ENCODE results near the gene RNF212B. TPM values are rescaled to one million over a fixed set of nuclear protein-coding genes. Genes with fewer than 3 reads are reported as not detected.

Gene RNF212B
- total RNA-seq, 4 donors from 2014 or later = not detected

GRCh38 chr14:23281247-23281646 lies 43.5 kb downstream of the RNF212B start:
- H3K4me1 ChIP-seq = peaks cover 0 to 30% (median 3%) of the 10 kb centered on the region in 3 donors
- no peak for ATAC-seq
- H3K9me3 ChIP-seq = no peaks in the 10 kb centered on the region
- no peak for TF ChIP-seq POLR2A (IDR thresholded peaks at IDR 0.05)
- no peak for TF ChIP-seq CTCF (IDR thresholded peaks at IDR 0.05)
- no peak for TF ChIP-seq POLR2AphosphoS5 (IDR thresholded peaks at IDR 0.05)
- TF ChIP-seq EP300 (IDR thresholded peaks at IDR 0.05) = no peak
- H3K27me3 ChIP-seq = no peaks in the 10 kb centered on the region
- H3K4me3 ChIP-seq = no peak overlapping the region
- 84 to 85% methylated on average over 3 to 6 of the region's 6 CpGs for WGBS, 2 donors (ENCODE audit: low coverage in 1 of 2)
- no peak overlapping the region for H3K27ac ChIP-seq
- H3K36me3 ChIP-seq = peaks cover 0 to 8% of the 10 kb centered on the region in 2 donors

GRCh38 chr14:23284654-23285529 lies 47.2 kb downstream of the RNF212B start:
- peaks cover 4 to 42% (median 11%) of the 10 kb centered on the region in 3 donors for H3K4me1 ChIP-seq
- H3K36me3 ChIP-seq = no peaks in the 10 kb centered on the region
- H3K27ac ChIP-seq = peak overlapping the region; percentile 83 to 99 (median 98)
- H3K27me3 ChIP-seq = no peaks in the 10 kb centered on the region
- WGBS, 2 donors (ENCODE audit: low coverage in 1 of 2) = 41 to 69% methylated on average over 3 to 5 of the region's 9 CpGs
- peak overlapping the region; percentile 68 to 83 for H3K4me3 ChIP-seq
- TF ChIP-seq POLR2AphosphoS5 (IDR thresholded peaks at IDR 0.05) (no peak), POLR2A (IDR thresholded peaks at IDR 0.05) (no peak), EP300 (IDR thresholded peaks at IDR 0.05) (no peak), CTCF (IDR thresholded peaks at IDR 0.05) (no peak)
- H3K9me3 ChIP-seq = no peaks in the 10 kb centered on the region
- ATAC-seq = no peak

- no peaks in the 10 kb centered on the region for H3K36me3 ChIP-seq
- H3K4me1 ChIP-seq = peaks cover 4 to 37% (median 11%) of the 10 kb centered on the region in 3 donors
- WGBS, 2 donors (ENCODE audit: low coverage in 1 of 2) = no CpG with 5 or more reads among the region's 22 CpGs
- no peak for TF ChIP-seq POLR2A (IDR thresholded peaks at IDR 0.05)
- peak overlapping the region; percentile 83 to 99 (median 98) for H3K27ac ChIP-seq
- peak; percentile 8 for ATAC-seq
- H3K27me3 ChIP-seq = no peaks in the 10 kb centered on the region
- H3K4me3 ChIP-seq = peak overlapping the region; percentile 68 to 83
- H3K9me3 ChIP-seq = no peaks in the 10 kb centered on the region
These were observed 47.8 kb downstream of the RNF212B start for GRCh38 chr14:23285530-23286019.

- WGBS, 2 donors (ENCODE audit: low coverage in 1 of 2) = 0% methylated on average over 9 of the region's 53 CpGs; no CpG with 5 or more reads in 1 of the 2 donors
- ATAC-seq = peak; percentile 99
- peak within 1 kb of the TSS; percentile 98 to 99 (median 98) for H3K27ac ChIP-seq
- H3K36me3 ChIP-seq = no peaks in the 10 kb centered on the region
- TF ChIP-seq EP300 (IDR thresholded peaks at IDR 0.05) (no peak), POLR2A (IDR thresholded peaks at IDR 0.05) (peak; percentile 52 to 57), CTCF (IDR thresholded peaks at IDR 0.05) (peak in 2 of 4 experiments; percentile 37 to 43), POLR2AphosphoS5 (IDR thresholded peaks at IDR 0.05) (peak; percentile 83)
- peaks cover 4 to 37% (median 11%) of the 10 kb centered on the region in 3 donors for H3K4me1 ChIP-seq
- H3K9me3 ChIP-seq = no peaks in the 10 kb centered on the region
- H3K4me3 ChIP-seq = peak within 1 kb of the TSS; percentile 68 to 83
- no peaks in the 10 kb centered on the region for H3K27me3 ChIP-seq
These were observed 48.5 kb downstream of the RNF212B start, which contains the start of gene HOMEZ for GRCh38 chr14:23286020-23286901. HOMEZ (minus strand) TSS chr14:23286132; CDS start chr14:23285952, 180 bp downstream.

Measured in gastroesophageal sphincter (tissue), 4 donors.